Glutamatergic neuron (in vitro differentiated cells): ENCODE data around the gene ANXA3. TPM values are rescaled to one million over a fixed set of nuclear protein-coding genes. Genes with fewer than 3 reads are reported as not detected.

Source experiments
- DNase-seq: peaks from one replicate; pipeline ENCODE4 v3.0.0; 2022
- H3K27ac Mint-ChIP-seq: one replicate; pipeline ENCODE4 v1.8.0; 2020; ENCODE audit warnings: mild to moderate bottlenecking, mixed read lengths, inconsistent platforms; ENCODE audit not compliant: unreplicated experiment
- H3K27me3 Mint-ChIP-seq: one replicate; pipeline ENCODE4 v1.8.0; 2020; ENCODE audit warnings: mild to moderate bottlenecking, moderate library complexity, mixed read lengths, inconsistent platforms; ENCODE audit not compliant: unreplicated experiment
- H3K36me3 Mint-ChIP-seq: one replicate; pipeline ENCODE4 v1.8.0; 2020; ENCODE audit warnings: mild to moderate bottlenecking, mixed read lengths, inconsistent platforms; ENCODE audit not compliant: unreplicated experiment
- H3K4me1 Mint-ChIP-seq: one replicate; pipeline ENCODE4 v1.8.0; 2020; ENCODE audit warnings: mild to moderate bottlenecking, low read depth, mixed read lengths, inconsistent platforms; ENCODE audit not compliant: unreplicated experiment
- H3K4me3 Mint-ChIP-seq: one replicate; pipeline ENCODE4 v1.8.0; 2020; ENCODE audit warnings: mild to moderate bottlenecking, mixed read lengths, inconsistent platforms; ENCODE audit not compliant: unreplicated experiment
- H3K9me3 Mint-ChIP-seq: one replicate; pipeline ENCODE4 v1.8.0; 2020; ENCODE audit warnings: mild to moderate bottlenecking, moderate library complexity, mixed read lengths, inconsistent platforms; ENCODE audit not compliant: unreplicated experiment
- CTCF ChIP-seq: fragments of 200-600 bp; sonication (generic); IDR thresholded peaks from one replicate; pipeline ENCODE4 v1.5.0; 2021; ENCODE audit not compliant: partially characterized antibody, unreplicated experiment
- total RNA-seq: library from RNA; stranded (reverse); fragmentation: NEBNext Ultra II Directional; extraction: Animal tissue kit (Norgen Biotek cat#: 25700); gene quantifications from one replicate; pipeline ENCODE4 v1.2.1, GENCODE V29; 2021; ENCODE audit not compliant: unreplicated experiment

The ANXA3 gene
- total RNA-seq, 1 donor from 2014 or later, result not detected

GRCh38 chr4:78519962-78520361 is 31.6 kb upstream of the ANXA3 start:
- H3K27me3 Mint-ChIP-seq, result no peaks in the 10 kb centered on the region
- H3K36me3 Mint-ChIP-seq, result no peaks in the 10 kb centered on the region
- H3K4me3 Mint-ChIP-seq, result no peak overlapping the region
- H3K27ac Mint-ChIP-seq, result no peak overlapping the region
- H3K9me3 Mint-ChIP-seq, result no peaks in the 10 kb centered on the region
- no peaks in the 10 kb centered on the region for H3K4me1 Mint-ChIP-seq
- no peak for DNase-seq
- TF ChIP-seq CTCF, result no peak

DNA sequence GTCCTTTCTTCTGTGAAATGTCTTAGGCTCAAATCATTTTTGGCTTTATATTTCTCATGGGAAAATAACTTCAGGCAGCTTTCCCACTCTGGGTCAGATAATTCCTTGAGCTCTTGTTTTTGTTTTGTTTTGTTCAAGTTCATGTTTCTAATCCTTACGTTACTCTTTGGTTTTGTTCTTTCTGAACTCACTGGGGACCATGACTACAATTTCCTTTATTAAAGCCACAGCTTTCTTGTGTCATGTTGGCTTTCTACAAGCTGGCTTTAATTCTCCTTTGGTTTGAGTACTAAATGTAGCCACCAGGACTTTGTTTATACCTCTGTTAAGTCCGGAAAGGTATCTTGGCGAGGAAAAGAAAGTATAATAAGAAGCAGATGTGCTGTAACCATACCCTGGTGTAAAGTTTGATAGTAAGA is 30.8 kb upstream of the ANXA3 start:
- TF ChIP-seq CTCF, result no peak
- H3K36me3 Mint-ChIP-seq, result no peaks in the 10 kb centered on the region
- no peak for DNase-seq
- no peak overlapping the region for H3K27ac Mint-ChIP-seq
- no peaks in the 10 kb centered on the region for H3K27me3 Mint-ChIP-seq
- no peaks in the 10 kb centered on the region for H3K4me1 Mint-ChIP-seq
- no peak overlapping the region for H3K4me3 Mint-ChIP-seq
- no peaks in the 10 kb centered on the region for H3K9me3 Mint-ChIP-seq

DNA sequence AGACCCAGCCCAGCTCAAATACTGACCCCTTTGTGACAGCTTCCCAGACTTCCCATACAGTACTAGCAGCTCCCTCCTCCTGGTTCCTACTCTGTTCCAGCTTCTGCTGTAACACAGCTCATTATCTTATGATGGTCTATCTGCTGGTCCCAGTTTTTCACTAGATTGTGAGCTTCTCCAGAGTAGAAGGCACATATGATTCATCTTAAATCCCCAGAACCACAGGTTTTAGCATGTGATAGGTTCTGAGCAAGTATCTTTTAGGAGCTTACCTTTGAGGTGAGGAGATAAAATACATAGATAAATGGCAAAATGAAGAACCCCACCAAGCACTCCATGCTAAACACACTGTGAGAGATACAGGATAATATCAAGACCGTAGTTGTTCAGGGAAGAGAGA is 27.6 kb upstream of the ANXA3 start:
- no peaks in the 10 kb centered on the region for H3K36me3 Mint-ChIP-seq
- H3K27me3 Mint-ChIP-seq, result no peaks in the 10 kb centered on the region
- TF ChIP-seq CTCF, result no peak
- H3K4me3 Mint-ChIP-seq, result no peak overlapping the region
- no peaks in the 10 kb centered on the region for H3K9me3 Mint-ChIP-seq
- H3K27ac Mint-ChIP-seq, result no peak overlapping the region
- H3K4me1 Mint-ChIP-seq, result no peaks in the 10 kb centered on the region
- no peak for DNase-seq

DNA sequence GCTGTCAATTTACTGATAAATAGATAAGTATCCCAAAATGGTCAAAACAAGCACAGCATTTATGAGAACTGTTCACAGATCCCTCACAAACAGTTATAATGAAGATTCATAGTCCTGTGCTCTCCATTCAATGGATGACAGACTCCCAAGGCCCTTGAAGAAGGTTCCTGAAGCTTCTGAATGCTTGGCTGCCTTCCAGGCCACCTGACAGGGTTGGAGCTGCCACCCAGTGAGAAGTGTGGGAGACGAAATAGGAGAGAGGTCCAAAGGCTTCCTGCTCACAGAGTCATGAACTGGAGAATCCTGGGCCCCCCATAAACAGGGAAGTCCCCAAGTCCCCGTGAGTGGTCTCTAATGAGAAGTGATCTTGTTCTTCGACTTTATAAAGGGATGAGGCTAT is 26.0 kb upstream of the ANXA3 start:
- Mint-ChIP-seq H3K9me3 (no peaks in the 10 kb centered on the region), H3K36me3 (no peaks in the 10 kb centered on the region), H3K27ac (no peak overlapping the region), H3K4me3 (no peak overlapping the region), H3K4me1 (no peaks in the 10 kb centered on the region), H3K27me3 (no peaks in the 10 kb centered on the region)
- no peak for DNase-seq
- TF ChIP-seq CTCF, result no peak

DNA sequence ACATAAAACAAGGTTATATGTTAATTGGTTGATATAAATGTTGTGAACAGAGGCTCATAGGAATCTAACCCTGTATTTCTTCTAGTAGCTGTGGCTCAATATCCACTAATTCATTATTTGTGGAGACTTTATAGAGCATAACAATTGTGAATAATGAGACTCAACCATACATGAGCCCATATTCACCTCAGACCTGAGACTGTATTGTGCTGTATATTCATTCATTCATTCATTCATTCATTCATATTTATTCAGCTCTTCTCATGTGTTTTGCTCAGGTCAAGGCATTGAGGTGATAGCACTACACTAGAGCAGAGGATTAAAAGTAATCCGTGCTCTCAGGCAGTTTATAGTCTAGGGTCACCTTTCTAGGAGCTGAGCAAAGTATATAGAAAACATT is 24.5 kb upstream of the ANXA3 start:
- Mint-ChIP-seq H3K27ac (no peak overlapping the region), H3K4me3 (no peak overlapping the region), H3K4me1 (no peaks in the 10 kb centered on the region), H3K9me3 (no peaks in the 10 kb centered on the region), H3K36me3 (no peaks in the 10 kb centered on the region), H3K27me3 (no peaks in the 10 kb centered on the region)
- TF ChIP-seq CTCF, result no peak
- DNase-seq, result no peak
